ENCODE measurements around the gene MYO9A.

The MYO9A gene

GRCh38 chr15:71782422-71783165 lies 335.4 kb downstream of the MYO9A start:
- DNase-seq (ENCODE audit: low spot score), result no peak

GRCh38 chr15:71781965-71782265 lies 336.0 kb downstream of the MYO9A start:
- DNase-seq (ENCODE audit: low spot score), result no peak

GRCh38 chr15:71781179-71781964 lies 336.6 kb downstream of the MYO9A start:
- no peak for DNase-seq (ENCODE audit: low spot score)

DNA sequence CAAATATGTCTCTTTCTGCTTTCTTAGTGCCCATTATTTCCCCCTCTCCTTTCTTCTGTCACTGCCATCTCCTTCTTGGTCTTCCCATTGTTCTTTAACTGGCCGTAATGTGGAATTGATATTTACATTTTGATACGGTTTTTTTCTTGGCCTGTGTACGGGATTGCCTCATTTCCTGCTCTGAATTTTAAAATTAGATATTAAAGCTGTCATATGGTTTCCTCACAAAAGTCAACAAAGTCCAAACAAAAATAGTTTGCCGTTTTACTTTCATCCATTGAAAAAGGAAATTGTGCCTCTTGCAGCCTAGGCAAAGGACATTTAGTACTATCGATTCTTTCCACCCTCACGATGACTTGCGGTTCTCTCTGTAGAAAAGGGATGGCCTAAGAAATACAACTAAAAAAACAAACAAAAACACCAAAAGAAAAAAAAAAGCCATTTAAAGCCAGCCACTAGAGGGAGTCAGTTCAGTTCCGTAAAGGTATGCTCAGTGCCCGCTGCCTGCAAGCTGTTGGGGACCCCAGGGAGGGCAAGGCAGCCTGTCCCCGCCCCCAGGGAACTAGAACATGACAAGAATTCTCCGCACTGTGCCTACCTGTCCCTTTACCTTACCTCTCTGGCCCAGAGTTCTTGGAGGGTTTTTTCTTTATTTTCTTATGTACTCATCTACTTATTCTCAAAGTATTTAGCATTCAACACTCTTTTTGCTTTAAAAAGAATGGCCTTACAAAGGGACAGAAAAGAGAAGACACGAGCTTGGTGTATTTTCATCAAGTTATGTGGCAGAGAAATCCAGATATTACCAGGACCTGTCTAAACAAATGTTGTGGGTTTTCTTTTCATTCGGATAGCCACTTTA lies 337.6 kb downstream of the MYO9A start:
- DNase-seq (ENCODE audit: low spot score), result peak; percentile 42

DNA sequence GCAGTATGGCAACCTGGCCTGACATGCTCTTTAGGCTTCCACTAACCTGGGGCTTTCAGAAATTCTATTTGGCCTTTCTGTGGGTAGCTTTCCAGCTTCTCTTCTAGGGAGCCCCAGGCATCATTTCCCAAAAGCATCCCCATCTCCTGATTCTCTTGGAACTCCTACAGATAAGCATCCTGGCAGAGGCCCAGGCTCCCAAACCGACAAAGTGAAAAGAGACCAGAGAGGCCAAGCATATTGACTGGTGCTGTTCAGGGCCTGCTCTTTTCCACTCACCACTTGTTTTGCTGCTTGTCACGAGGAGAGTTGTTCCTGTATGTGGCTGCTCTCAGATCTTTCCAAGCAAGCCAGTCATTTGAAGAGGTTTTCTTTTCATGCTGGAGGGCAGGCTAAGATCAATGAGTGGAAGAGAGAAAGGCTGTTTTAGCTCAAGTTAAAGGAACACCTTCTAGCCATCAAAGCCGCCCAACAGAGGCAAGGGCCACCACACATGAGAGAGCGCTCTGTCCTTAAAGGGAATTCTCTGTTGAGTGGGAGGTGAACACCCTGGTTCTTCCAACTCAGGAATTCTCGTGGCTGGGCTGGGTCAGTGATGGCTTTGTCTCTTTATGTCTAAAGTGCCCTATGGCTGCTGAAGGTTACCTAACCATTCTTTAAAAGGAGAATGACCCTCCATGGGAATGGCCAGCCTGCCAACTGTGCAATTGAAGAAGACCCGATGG lies 338.7 kb downstream of the MYO9A start:
- DNase-seq (ENCODE audit: low spot score), result no peak

- no peak for DNase-seq (ENCODE audit: low spot score)
Observed at GRCh38 chr15:71777216-71777943, 340.6 kb downstream of the MYO9A start.

GRCh38 chr15:71776304-71776703 lies 341.6 kb downstream of the MYO9A start:
- no peak for DNase-seq (ENCODE audit: low spot score)

DNA sequence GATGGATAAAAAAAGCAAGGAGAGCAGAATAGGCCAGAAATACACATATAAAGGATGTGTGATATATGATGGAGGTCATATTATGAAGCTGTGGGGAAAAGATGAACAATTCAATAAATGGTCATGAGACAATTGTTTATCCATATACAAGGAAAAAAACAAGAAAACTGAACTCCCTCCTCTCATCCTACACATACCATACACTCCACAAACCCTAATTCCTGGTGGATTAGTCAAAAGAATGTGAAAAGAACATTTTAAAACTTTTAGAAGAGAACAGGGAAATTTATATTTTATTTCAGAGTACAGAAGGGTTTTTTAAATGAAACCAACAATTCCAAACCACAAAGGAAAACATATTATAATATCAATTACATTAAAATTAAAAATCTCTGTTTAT lies 342.1 kb downstream of the MYO9A start:
- no peak for DNase-seq (ENCODE audit: low spot score)

DNA sequence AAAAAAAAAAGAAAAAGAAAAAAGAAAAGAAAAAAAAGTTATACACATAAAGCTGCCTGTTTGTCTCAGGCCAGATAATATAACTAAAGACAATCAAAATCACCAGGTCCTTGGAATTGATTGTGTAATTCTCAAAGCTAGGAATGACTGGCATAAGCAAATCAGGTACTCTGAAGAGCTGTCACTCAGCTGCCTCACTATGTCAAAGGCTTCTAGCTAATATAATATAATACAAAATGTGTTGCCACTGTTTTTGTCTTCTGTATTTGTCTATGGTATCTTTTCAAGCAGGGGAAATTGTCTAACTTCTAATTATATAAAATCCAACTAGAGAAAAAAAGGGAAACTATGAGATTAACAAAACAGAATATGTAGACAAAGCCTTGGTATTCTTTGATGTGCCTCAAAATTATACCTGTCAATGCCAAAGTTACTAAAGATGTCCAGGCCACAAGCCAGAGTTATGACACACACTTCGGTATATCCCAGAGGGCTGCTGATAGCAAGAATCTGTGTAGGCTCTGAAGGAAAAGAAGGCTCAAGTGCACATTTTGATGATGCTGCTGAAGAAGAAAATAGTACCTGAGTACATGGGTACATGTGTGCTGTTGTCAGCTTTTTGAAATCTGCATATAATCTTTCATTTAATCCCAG lies 344.6 kb downstream of the MYO9A start:
- no peak for DNase-seq (ENCODE audit: low spot score)
